Right ventricle myocardium superior (tissue), 1 donor: ENCODE data around the gene CLEC17A. TPM values are rescaled to one million over a fixed set of nuclear protein-coding genes. Genes with fewer than 3 reads are reported as not detected.
"Not testable (repeated sequence)": the region's sequence is repeated elsewhere in the genome, so short reads cannot be mapped to it uniquely, and the experiment has no call there.

Experiments
- ATAC-seq: fragments of 200-7000 bp; cut with Tn5 transposase; one replicate; pipeline ENCODE4 v1.9.1; 2020; ENCODE audit warnings: mild to moderate bottlenecking; ENCODE audit not compliant: poor library complexity
- DNase-seq: peaks from one replicate; pipeline ENCODE4 v3.0.0-alpha.2; 2020
- intact Hi-C: fragments of 100-400 bp; cut with DNase I; formaldehyde crosslinking; loops from one replicate; pipeline ENCODE4 v1.11.2; 2022
- total RNA-seq: library from RNA; stranded (reverse); fragmentation: NEBNext Ultra II Directional; extraction: Animal tissue kit (Norgen Biotek cat#: 25700); gene quantifications from one replicate; pipeline ENCODE4 v1.2.1, GENCODE V29; 2021
- donor health status: DM: no; HTN: yes; CAD: no; lungs with severe emphysema.

The CLEC17A gene
- total RNA-seq, 1 donor from 2014 or later: not detected

GRCh38 chr19:14615623-14616022, 32.7 kb downstream of the CLEC17A start:
- ATAC-seq (no peak), DNase-seq (no peak)
- intact Hi-C loops: no loop called here

DNA sequence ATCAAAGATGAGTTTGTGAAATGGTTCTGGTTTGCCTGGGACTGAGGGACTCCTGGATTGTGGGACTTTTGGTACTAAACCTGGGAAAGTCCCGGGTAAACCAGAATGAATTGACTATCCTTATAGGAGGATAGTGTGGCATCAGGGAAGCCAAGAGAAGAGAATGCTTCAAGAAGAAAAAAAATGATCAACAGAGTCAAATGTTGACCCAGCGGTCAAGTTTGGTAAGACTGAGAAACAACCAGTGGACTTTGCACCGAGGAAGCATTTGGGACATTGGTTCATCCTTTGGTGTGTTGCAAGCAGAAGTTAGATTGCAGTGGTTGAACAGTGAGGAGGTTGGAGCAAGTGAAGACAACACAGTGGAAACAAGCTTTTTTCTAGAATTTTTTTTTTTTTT, 33.5 kb downstream of the CLEC17A start:
- DNase-seq (no peak), ATAC-seq (no peak)
- intact Hi-C loops: no loop called here

DNA sequence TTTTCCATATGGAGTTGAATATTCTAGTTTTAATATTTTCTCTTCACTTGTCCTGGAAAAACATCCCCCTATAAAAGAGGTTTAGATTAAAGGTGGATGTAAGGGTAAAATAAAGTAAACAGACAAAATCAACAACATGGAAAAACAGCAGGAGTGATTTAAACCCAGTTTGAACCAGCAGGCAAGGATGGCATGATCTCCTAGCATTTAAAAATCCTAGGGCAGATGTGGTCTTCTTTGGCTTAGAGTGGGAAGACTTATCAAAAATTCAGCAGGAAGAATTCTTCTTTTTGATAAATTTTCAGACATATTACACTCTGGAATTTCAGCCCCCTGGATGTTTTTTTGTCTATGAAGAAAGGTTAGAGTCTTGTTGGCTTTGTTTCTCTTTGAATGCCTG, 36.5 kb downstream of the CLEC17A start:
- intact Hi-C loops: no loop called here
- DNase-seq: no peak
- ATAC-seq: no peak

GRCh38 chr19:14624491-14624890, 41.6 kb downstream of the CLEC17A start:
- intact Hi-C loops, ATAC-seq, DNase-seq: not testable (repeated sequence)

GRCh38 chr19:14629557-14629956, 46.7 kb downstream of the CLEC17A start:
- intact Hi-C loops: no loop called here
- DNase-seq: no peak
- ATAC-seq: no peak

DNA sequence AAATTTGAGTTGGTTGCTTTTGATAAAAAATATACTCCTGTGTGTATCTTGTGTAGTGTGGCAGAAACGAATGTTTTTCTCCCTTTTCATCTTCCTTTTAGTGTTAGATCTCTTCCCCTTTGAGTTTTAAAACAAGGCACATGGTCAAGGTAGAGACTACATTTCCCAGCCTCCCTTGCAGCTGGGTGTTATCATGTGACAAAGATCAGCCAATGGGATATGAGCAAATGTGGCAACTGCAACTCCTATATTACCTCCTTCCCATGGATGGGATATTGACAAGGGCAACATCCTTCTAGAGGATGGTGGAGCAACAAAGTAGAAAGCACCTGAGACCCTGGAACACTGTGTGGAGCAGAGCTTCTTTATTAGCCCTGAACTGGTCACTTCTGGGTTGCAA, 49.4 kb downstream of the CLEC17A start:
- DNase-seq (no peak), ATAC-seq (no peak)
- intact Hi-C loops: no loop called here

DNA sequence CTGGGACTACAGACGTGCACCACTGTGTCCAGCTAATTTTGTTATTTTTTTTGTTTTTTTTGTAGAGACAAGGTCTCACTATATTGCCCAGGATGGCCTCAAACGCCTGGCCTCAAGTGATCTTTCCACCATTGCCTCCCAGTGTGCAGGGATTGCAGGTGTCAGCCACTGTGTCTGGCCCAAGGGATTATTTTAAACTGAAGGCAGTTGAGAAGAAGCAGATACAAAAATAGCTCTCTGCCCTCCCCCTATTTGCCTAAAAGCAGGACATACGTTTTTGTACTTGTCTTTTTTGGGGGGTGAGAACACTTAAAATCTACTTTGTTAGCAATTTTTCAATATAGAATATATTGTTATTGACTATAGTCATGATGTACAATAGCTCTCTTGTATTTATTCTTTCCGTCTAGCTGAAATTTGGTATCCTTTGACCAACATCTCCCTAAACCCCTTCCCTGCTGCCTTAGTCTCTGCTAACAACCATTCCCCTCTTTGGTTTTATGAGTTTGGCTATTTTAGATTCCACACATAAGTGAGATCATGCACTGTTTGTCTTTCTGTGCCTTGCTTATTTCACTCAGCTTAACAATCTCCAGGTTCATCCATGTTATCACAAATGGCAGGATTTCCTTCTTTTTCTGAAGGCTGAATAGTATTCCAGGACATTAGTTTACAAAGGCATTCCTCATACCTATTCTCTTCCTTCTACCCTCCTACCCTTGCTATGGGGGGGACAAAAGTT, 56.8 kb downstream of the CLEC17A start:
- no peak for DNase-seq
- intact Hi-C loops: no loop called here
- no peak for ATAC-seq

GRCh38 chr19:14648506-14648905, 65.6 kb downstream of the CLEC17A start:
- ATAC-seq (no peak), DNase-seq (no peak)
- intact Hi-C loops: no loop called here

DNA sequence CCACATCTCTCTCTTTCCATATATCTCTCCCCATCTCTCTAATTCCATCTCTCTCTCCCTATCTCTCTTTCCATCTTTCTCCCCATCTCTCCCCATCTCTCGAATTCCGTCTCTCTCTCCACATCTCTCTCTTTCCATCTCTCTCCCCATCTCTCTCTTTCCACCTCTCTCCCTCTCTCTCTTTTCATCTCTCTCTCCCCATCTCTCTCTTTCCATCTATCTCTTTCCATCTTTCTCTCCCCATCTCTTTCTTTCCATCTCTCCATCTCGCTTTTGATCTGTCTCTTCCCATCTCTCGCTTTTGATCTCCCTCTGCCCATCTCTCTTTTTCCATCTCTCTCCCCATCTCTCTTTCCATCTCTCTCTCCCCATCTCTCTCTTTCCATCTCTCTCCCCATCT, 66.1 kb downstream of the CLEC17A start:
- DNase-seq (no peak), ATAC-seq (no peak)
- intact Hi-C loops: no loop called here

GRCh38 chr19:14650161-14650560, 67.3 kb downstream of the CLEC17A start:
- intact Hi-C loops: no loop called here
- no peak for ATAC-seq
- no peak for DNase-seq

- DNase-seq (no peak), ATAC-seq (no peak)
- intact Hi-C loops: no loop called here
Measured at GRCh38 chr19:14654786-14655560, 72.1 kb downstream of the CLEC17A start.

GRCh38 chr19:14655726-14656125, 72.8 kb downstream of the CLEC17A start:
- intact Hi-C loops: no loop called here
- no peak for DNase-seq
- ATAC-seq: no peak

DNA sequence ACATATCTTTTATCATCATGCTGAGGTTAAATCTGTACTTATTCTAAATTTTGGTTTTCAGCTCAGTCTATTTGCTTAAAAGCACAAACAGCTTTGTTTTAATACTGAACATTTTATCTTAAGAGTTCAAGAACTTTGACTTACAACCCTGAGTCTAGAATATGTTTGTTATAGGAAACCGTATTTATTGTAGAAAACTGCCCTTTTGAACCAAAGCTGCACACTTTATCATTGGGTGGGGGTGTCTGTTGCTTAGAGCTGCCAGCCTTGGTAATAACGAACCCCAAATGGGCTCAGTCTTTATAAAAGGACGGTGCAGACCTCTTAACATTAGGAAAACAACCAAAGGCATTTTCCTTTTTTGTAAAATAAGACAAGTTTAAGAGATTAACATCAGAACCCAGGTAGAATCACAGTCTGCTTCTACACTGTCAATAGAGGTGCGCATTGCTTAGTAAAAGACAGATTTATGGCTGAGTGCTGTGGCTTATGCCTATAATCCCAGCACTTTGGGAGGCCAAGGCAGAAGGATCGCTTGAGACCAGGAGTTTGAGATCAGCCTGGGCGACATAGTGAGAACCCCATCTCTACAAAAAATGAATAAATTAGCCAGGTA, 77.1 kb downstream of the CLEC17A start:
- intact Hi-C loops: no loop called here
- no peak for DNase-seq
- ATAC-seq: no peak

GRCh38 chr19:14661372-14661924, 78.6 kb downstream of the CLEC17A start:
- ATAC-seq: peak; percentile 18
- DNase-seq: no peak
- intact Hi-C loops: no loop called here

Other genes with a start within 250 kb of the CLEC17A start
- 32.9 TPM for gene ADGRE5, start 201.6 kb upstream of the CLEC17A start, total RNA-seq
- gene DDX39A, start 163.7 kb upstream of the CLEC17A start, total RNA-seq: 29.1 TPM
- 129 TPM for gene PKN1, start 149.8 kb upstream of the CLEC17A start, total RNA-seq
- not detected for gene PTGER1, start 107.7 kb upstream of the CLEC17A start, total RNA-seq
- gene GIPC1, start 87.0 kb upstream of the CLEC17A start, total RNA-seq: 48.9 TPM
- gene DNAJB1, start 64.7 kb upstream of the CLEC17A start, total RNA-seq: 43.0 TPM
- gene TECR, start 53.5 kb upstream of the CLEC17A start, total RNA-seq: 73.8 TPM
- 533 TPM for gene NDUFB7, start 11.0 kb upstream of the CLEC17A start, total RNA-seq
- not detected for gene ADGRE3, start 91.8 kb downstream of the CLEC17A start, total RNA-seq
- 7.0 TPM for gene ZNF333, start 107.0 kb downstream of the CLEC17A start, total RNA-seq
- 0.54 TPM for gene ADGRE2, start 195.5 kb downstream of the CLEC17A start, total RNA-seq